ENCODE measurements around the gene BSDC1.

- no peak for TF ChIP-seq EZH2 (IDR thresholded peaks at IDR 0.05; ENCODE audit: low read depth, unreplicated experiment)
- TF ChIP-seq POLR2AphosphoS5 (IDR thresholded peaks at IDR 0.05; ENCODE audit: low read depth) = peak; percentile 28
- TF ChIP-seq CTCF (conservative IDR thresholded peaks at IDR 0.05; ENCODE audit: low read depth in 2 of 2) = no peak
- TF ChIP-seq EZH2phosphoT487 (IDR thresholded peaks at IDR 0.05; ENCODE audit: unreplicated experiment) = no peak
- TF ChIP-seq REST (IDR thresholded peaks at IDR 0.05; ENCODE audit: unreplicated experiment) = no peak
- TF ChIP-seq ETS1 (IDR thresholded peaks at IDR 0.05) = no peak
- TF ChIP-seq ZNF331 (CRISPR knock-in tag; IDR thresholded peaks at IDR 0.05; ENCODE audit: low read depth) = no peak
Observed at GRCh38 chr1:32334274-32334861, 59.9 kb downstream of the BSDC1 start.

All from GM23338 (cell line).